Hepatocyte (in vitro differentiated cells): ENCODE results near the gene PTPN3.

Experiments used
- CTCF ChIP-seq: fragments of 200-600 bp; sonication (generic); IDR thresholded peaks from 2 replicates; pipeline ENCODE4 v1.5.1; 2016; ENCODE audit warnings: antibody characterized with exemption, mild to moderate bottlenecking; ENCODE audit not compliant: poor library complexity
- EZH2 ChIP-seq: fragments of 200-600 bp; sonication (generic); IDR thresholded peaks from 2 replicates; pipeline ENCODE4 v1.6.1; 2016; ENCODE audit warnings: antibody characterized with exemption, mild to moderate bottlenecking, borderline replicate concordance

GRCh38 chr9:109387206-109387605, 110.9 kb downstream of the PTPN3 start:
- TF ChIP-seq CTCF (no peak), EZH2 (no peak)
